ENCODE results near the gene TCF7.

The TCF7 gene

GRCh38 chr5:134091626-134092121 is 22.8 kb upstream of the TCF7 start:
- DNase-seq: no peak

DNA sequence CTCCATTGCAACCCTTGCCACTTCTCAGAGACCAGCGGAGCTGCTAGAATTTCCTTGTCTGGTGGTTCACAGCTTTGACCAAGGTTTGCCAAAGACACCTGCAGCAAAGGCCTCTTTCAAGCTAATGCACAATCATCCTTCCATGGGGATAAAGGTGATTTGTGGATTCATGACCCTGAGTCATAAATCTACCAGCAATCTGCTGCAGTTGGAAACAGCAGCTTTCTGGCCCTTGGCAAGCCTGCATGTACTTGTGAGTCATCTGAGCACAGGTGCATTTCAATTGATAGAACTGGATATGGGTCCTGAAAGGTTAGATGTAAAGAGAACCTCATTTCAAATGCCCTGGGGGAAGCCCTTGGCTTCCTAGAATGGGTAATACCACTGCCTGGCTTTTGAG is 21.6 kb upstream of the TCF7 start:
- DNase-seq: no peak

DNA sequence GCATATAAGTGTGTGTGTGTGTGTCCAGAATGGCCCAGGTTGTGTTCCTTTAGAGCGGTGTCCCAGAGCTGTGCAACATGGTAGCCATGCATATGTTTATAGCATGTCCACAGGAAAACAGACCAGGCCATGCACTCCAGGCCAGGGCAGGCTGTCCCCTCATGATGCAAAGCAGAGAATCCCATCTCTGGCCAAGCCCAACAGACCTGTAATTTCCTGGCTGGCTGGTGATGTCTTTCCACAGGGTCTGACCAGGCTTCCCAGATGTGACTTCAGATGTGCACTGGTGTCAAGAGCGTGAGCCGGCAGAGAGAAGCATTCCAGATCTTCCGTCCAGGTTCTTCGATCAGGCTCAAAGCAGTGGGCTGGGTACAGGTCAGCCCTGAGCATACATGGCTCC is 21.1 kb upstream of the TCF7 start:
- DNase-seq: no peak

DNA sequence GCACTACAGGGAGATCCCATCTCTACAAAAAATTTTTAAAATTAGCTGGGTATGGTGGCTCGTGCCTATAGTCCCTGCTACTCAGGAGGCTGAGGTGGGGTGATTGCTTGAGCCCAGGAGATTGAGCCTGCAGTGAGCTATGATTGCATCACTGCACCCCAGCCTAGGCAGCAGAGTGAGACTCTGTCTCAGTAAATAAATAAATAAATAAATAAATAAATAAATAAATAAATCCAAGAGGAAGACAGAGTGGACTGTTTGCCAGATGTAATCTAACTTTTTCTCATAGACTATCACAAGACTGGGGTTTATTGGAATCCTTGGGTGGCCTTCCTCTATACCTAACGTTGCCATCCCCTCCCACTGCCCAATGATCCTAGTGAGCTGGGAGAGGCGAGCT is 19.2 kb upstream of the TCF7 start:
- DNase-seq: no peak

DNA sequence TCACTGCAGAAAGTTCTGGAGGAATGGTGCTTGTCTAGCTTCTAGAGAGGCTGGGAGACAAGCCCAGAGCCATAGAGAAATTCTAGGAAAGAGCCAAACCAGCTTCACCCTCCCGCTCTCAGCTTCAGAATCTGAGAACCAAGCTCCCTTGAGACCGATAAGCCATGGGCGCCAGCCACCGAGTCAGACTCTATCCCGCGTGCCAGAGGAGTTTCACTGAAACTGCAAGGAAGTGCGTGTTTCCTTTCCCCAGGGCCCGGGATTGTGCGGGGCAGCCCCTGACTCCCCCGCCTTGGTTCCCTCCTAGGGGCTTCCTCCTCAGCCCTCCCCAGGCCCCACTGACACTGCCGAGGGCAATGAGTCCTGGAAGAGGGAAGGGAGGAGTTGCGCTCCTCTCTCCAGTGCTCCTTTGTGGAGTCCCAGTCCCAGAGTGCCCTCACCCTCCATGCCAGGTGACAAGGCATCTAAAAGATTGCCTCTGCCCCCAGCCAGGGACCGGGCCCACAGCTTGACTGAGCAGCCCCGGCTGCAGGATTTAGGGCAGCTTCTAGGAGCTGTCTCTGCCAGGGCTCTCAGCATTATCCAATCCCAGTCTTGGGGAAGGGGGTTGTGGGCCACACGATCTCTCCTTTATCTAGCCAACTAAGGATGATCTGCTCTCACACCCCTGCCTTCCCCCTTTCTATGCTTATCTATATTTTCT is 18.4 kb upstream of the TCF7 start:
- no peak for DNase-seq

- DNase-seq: peak; percentile 79
Observed at GRCh38 chr5:134097211-134097749, 17.2 kb upstream of the TCF7 start.

- DNase-seq: no peak
Observed at GRCh38 chr5:134098690-134099089, 15.8 kb upstream of the TCF7 start.

GRCh38 chr5:134099288-134099872 is 15.1 kb upstream of the TCF7 start:
- no peak for DNase-seq

- no peak for DNase-seq
Observed at GRCh38 chr5:134099939-134100282, 14.6 kb upstream of the TCF7 start.

DNA sequence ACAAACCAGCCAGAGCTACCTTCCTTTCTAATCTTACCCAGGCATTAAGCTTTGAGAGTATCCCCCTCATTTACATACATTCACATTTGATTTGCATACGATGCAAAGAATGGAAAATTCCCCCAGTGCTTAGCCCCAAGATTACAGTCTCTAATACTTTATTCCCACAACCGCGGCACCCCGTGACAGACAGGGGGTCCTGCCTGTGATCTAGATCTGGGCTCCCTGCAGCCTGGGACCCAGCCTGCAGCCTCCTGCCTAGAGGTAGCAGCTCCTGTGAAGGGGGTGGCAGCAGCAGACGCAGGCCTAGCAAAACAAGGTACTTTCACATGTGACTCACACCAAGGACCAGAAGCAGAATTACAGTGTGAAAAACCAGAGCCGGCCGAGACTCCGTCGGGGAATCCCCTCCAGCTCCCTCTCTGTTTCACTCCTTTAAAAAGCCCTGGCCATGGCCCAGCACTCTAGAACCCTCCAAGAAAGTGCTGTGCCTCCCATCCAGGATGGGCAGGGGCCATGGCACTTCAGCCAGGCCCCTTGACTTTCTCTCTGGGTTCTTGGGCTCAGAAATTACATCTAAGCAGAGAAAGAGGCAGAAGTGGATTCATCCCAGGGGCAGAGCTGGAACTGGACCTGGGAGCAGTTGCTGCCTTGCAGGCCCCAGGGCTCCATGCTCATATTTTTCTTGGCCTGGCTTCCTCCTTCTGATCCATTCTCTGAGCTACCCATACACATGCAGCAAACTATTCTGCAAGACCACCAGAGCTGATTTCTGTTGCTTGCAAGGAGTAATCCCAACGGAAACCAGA is 14.0 kb upstream of the TCF7 start:
- DNase-seq: no peak

GRCh38 chr5:134101686-134102439 is 12.6 kb upstream of the TCF7 start:
- peak; percentile 80 for DNase-seq

- DNase-seq: no peak
Observed at GRCh38 chr5:134103397-134103796, 11.1 kb upstream of the TCF7 start.

DNA sequence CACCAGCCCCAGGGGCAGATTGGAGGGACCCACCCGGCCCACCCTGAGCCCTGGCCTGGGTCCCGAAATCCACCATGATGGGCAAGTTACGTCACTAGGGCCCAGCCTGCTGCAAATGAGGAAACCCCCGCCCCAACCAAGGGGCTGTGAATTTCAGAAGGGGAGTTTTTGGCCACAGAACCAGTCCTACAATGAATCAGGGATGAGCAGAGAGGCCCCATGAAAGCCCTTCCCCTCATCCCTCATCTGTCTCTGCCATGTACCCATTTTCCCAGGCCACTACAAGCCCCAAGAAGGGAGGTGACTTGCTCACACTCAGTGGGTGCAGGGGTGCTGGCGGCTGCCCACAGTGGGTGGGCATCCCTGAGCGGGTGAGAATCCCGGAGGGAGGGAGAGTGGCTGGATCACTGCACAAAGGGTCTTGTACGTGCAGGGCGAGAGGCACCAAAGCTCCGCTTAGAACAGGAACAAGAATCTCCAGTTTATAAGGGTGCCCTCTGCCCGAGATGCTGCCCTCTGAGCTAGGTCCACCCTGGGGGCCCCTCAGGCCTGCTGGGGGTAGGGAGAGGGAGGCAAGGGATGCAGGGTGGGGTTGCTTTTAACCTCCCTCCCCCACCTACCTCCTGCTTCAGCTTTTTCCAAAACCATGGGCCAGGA is 10.4 kb upstream of the TCF7 start:
- no peak for DNase-seq

- DNase-seq: no peak
Observed at GRCh38 chr5:134106991-134107701, 7.3 kb upstream of the TCF7 start.

DNA sequence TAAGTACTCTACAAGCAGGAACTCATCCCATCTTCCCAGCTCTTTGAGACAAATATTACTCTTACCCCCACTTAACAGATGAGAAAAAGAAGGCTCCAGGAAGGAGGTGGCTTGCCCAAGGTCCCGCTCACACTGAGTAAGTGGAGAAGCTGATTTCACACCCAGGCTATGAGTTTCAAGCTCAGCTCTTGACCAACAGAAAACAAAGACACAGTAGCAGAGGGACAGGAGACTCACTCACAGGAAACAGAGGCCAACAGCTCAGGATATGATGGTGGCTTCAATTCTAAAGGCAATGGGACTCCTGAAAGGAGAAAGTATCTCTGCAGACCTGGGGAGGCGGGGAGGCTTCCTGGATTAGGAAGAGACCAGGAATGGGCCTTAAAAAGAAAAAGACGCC is 6.7 kb upstream of the TCF7 start:
- DNase-seq: no peak

DNA sequence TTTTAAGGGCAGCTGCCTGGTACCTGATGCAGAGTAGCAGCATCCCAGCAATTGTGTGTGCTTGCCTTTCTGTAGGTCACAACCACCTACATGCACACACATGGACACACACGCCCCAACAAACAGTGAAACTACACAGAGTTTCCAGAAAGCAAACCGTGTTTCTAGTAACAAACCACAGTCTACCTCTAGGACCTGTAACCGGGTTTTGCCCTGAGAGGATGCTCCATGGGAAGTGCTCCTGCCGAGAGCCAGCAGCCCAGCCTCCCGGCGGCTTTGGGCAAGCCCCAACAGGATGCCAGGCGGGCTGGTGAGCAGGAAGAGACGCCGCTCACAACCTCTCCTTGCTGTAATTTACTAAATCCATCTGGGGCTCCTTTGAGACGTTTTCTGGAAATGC is 4.1 kb upstream of the TCF7 start:
- DNase-seq: no peak

- no peak for DNase-seq
Observed at GRCh38 chr5:134111741-134112647, 2.5 kb upstream of the TCF7 start.

GRCh38 chr5:134112726-134113362 is 1.6 kb upstream of the TCF7 start:
- no peak for DNase-seq

- DNase-seq: peak; percentile 51
Observed at GRCh38 chr5:134113363-134113889, 1.1 kb upstream of the TCF7 start.
